K562 (cell line): ENCODE measurements around the gene WDR88. TPM values are rescaled to one million over a fixed set of nuclear protein-coding genes. Genes with fewer than 3 reads are reported as not detected.

Source experiments
- AFF1 ChIP-seq, 2 experiments: fragments of 450-650 bp; IDR thresholded peaks; 2 replicates each; pipeline ENCODE4 v1.6.1; 2018; ENCODE audit warnings: mild to moderate bottlenecking in 2 of 2, low read depth in 1 of 2; ENCODE audit not compliant: partially characterized antibody in 2 of 2
- ARID1B ChIP-seq: fragments of 450-650 bp; IDR thresholded peaks from 2 replicates; pipeline ENCODE4 v1.6.1; 2016; ENCODE audit warnings: antibody characterized with exemption, mild to moderate bottlenecking, inconsistent platforms
- ATF2 ChIP-seq: sonication (generic); formaldehyde crosslinking; IDR thresholded peaks from 2 replicates; pipeline ENCODE4 v1.8.1; 2022; ENCODE audit warnings: missing genetic modification reagents
- CBFB ChIP-seq: sonication (generic); formaldehyde crosslinking; IDR thresholded peaks from 2 replicates; pipeline ENCODE4 v1.4.0; 2020; ENCODE audit warnings: mild to moderate bottlenecking, missing genetic modification reagents
- CCNT2 ChIP-seq: IDR thresholded peaks from 2 replicates; pipeline ENCODE4 v1.6.1; 2011; ENCODE audit warnings: borderline replicate concordance, low read depth, mild to moderate bottlenecking, moderate library complexity, mixed read lengths, low read length; ENCODE audit not compliant: insufficient read length; ENCODE audit errors: extremely low read depth
- ELF2 ChIP-seq: fragments of 250-450 bp; sonication (Bioruptor Pico); IDR thresholded peaks from 2 replicates; pipeline ENCODE4 v1.5.0; 2021; ENCODE audit warnings: mild to moderate bottlenecking
- ETV6 ChIP-seq, 3 experiments: fragments of 150-350 bp in 1 of 3; sonication (generic) in 1 of 3; formaldehyde crosslinking in 1 of 3; IDR thresholded peaks; 2 replicates each; pipeline versions ENCODE4 v1.6.1 to v1.8.0; 2014 to 2022; ENCODE audit warnings: borderline replicate concordance in 2 of 3, low read depth in 2 of 3, antibody characterized with exemption in 1 of 3, low read length in 1 of 3, mild to moderate bottlenecking in 1 of 3, missing genetic modification reagents in 1 of 3
- HEY1 ChIP-seq: fragments of 250-450 bp; sonication (Bioruptor Pico); IDR thresholded peaks from 2 replicates; pipeline ENCODE4 v1.5.0; 2020; ENCODE audit warnings: mild to moderate bottlenecking, moderate library complexity, borderline replicate concordance
- HNRNPLL ChIP-seq: fragments of 200-400 bp; formaldehyde crosslinking; IDR thresholded peaks from 2 replicates; pipeline ENCODE4 v1.6.1; 2017; ENCODE audit warnings: low read length, low read depth, mild to moderate bottlenecking; ENCODE audit not compliant: poor library complexity, severe bottlenecking
- NFE2L1 ChIP-seq: fragments of 450-650 bp; IDR thresholded peaks from 2 replicates; pipeline ENCODE4 v1.6.1; 2016; ENCODE audit warnings: missing genetic modification characterization, low read depth, mild to moderate bottlenecking, missing compliant biosample characterization, moderate library complexity, borderline replicate concordance
- NONO ChIP-seq, 2 experiments: fragments of 200-400 bp in 1 of 2; fragments of 450-650 bp in 1 of 2; formaldehyde crosslinking in 1 of 2; IDR thresholded peaks; 2 replicates each; pipeline ENCODE4 v1.6.1; 2017; ENCODE audit warnings: low read depth in 2 of 2, mild to moderate bottlenecking in 2 of 2, moderate library complexity in 2 of 2, low read length in 1 of 2
- PCBP2 ChIP-seq: fragments of 200-400 bp; formaldehyde crosslinking; IDR thresholded peaks from 2 replicates; pipeline ENCODE4 v1.6.1; 2018; ENCODE audit warnings: low read length, low read depth, mild to moderate bottlenecking, moderate library complexity; ENCODE audit not compliant: poor library complexity, severe bottlenecking
- RHOXF2B ChIP-seq: fragments of 250-450 bp; sonication (Bioruptor Pico); conservative IDR thresholded peaks from 2 replicates; pipeline ENCODE4 v1.5.1; 2021
- SMARCA4 ChIP-seq: fragments of 450-650 bp; IDR thresholded peaks from 2 replicates; pipeline ENCODE4 v1.6.1; 2016
- ZNF143 ChIP-seq: sonication (generic); formaldehyde crosslinking; IDR thresholded peaks from 2 replicates; pipeline ENCODE4 v1.9.0; 2022; ENCODE audit warnings: mild to moderate bottlenecking, missing genetic modification reagents
- ZNF175 ChIP-seq: fragments of 200-800 bp; sonication (Bioruptor generic); IDR thresholded peaks from 2 replicates; pipeline ENCODE4 v1.6.1; 2016; ENCODE audit warnings: low read depth, mild to moderate bottlenecking, missing genetic modification characterization, missing compliant biosample characterization
- ZNF644 ChIP-seq: fragments of 200-800 bp; sonication (Bioruptor generic); IDR thresholded peaks from 2 replicates; pipeline ENCODE4 v1.6.1; 2016; ENCODE audit warnings: low read depth, missing genetic modification characterization, missing compliant biosample characterization
- ZNF75A ChIP-seq: fragments of 450-650 bp; formaldehyde crosslinking; IDR thresholded peaks from 2 replicates; pipeline ENCODE4 v1.4.0; 2020; ENCODE audit warnings: mild to moderate bottlenecking
- ZNF780A ChIP-seq: fragments of 250-450 bp; sonication (Bioruptor Pico); IDR thresholded peaks from 2 replicates; pipeline ENCODE4 v1.5.0; 2021; ENCODE audit warnings: mild to moderate bottlenecking
- polyA plus RNA-seq, 8 experiments: library from polyadenylated mRNA; depleted of rRNA in 4 of 8; stranded (reverse) in 5 of 8; unstranded in 3 of 8; fragments of >200 nt; fragmentation: Nextera tagmentation in 2 of 8; fragmentation: Illumina TruSeq in 1 of 8; extraction: Ambion mirVana in 2 of 8; extraction: Trizol in 1 of 8; gene quantifications; 2 replicates each; pipeline versions ENCODE4 v1.2.1 to v1.2.3, GENCODE V29; 2011 to 2014; ENCODE audit warnings: inconsistent platforms in 1 of 8, missing spikeins in 1 of 8
- total RNA-seq, 7 experiments: library from RNA; depleted of rRNA in 6 of 7; stranded (reverse); fragments of >200 nt in 6 of 7; fragmentation: Illumina TruSeq in 2 of 7; extraction: Trizol in 2 of 7; gene quantifications; 2 replicates each; pipeline versions ENCODE4 v1.2.1 to v1.2.3, GENCODE V29; 2011 to 2021; ENCODE audit warnings: low replicate concordance in 1 of 7
- TF ChIP-seq, protein P1 (sequence below): fragments of 250-450 bp; sonication (Bioruptor Pico); IDR thresholded peaks from 2 replicates; pipeline ENCODE4 v1.8.0; 2021; ENCODE audit warnings: mild to moderate bottlenecking, moderate library complexity

Gene WDR88
- total and polyA plus RNA-seq, 9 of the 15 experiments (the other 6 are each of a cell fraction or from before 2014, with no cell fraction given) = 0.03 to 0.04 TPM; not detected in 7

GRCh38 chr19:33093420-33094210, 38.3 kb upstream of the WDR88 start (continued):
- TF ChIP-seq ARID1B (peak; percentile 50), ZNF780A (CRISPR knock-in tag) (no peak), NFE2L1 (tag) (peak; percentile 22; the same call in 1 of the 2 replicates), AFF1 (IDR thresholded peaks at IDR 0.05; ENCODE audit: low read depth in 1 of 2, partially characterized antibody in 2 of 2) (no peak), ETV6 (IDR thresholded peaks at IDR 0.05; ENCODE audit: borderline replicate concordance in 1 of 2, low read depth in 2 of 2, low read length in 1 of 2) (no peak), ETV6 (CRISPR knock-in tag; IDR thresholded peaks at IDR 0.05; ENCODE audit: borderline replicate concordance) (no peak), ELF2 (CRISPR knock-in tag) (no peak), RHOXF2B (CRISPR knock-in tag) (no peak), ATF2 (no peak), SMARCA4 (peak; percentile 48; the same call in 1 of the 2 replicates), HNRNPLL (peak; percentile 26), CBFB (no peak), PCBP2 (no peak), HEY1 (CRISPR knock-in tag) (no peak), ZNF644 (tag) (no peak), ZNF75A (CRISPR knock-in tag) (no peak), NONO (IDR thresholded peaks at IDR 0.05; ENCODE audit: low read depth in 2 of 2, low read length in 1 of 2) (no peak), ZNF143 (CRISPR knock-in tag) (no peak), ZNF175 (CRISPR knock-in tag) (no peak), CCNT2 (no peak)
- TF ChIP-seq, protein P1, sequence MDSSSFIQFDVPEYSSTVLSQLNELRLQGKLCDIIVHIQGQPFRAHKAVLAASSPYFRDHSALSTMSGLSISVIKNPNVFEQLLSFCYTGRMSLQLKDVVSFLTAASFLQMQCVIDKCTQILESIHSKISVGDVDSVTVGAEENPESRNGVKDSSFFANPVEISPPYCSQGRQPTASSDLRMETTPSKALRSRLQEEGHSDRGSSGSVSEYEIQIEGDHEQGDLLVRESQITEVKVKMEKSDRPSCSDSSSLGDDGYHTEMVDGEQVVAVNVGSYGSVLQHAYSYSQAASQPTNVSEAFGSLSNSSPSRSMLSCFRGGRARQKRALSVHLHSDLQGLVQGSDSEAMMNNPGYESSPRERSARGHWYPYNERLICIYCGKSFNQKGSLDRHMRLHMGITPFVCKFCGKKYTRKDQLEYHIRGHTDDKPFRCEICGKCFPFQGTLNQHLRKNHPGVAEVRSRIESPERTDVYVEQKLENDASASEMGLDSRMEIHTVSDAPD (CRISPR knock-in tag) = no peak
